H9 (cell line): ENCODE results near the gene RPL37. TPM values are rescaled to one million over a fixed set of nuclear protein-coding genes. Genes with fewer than 3 reads are reported as not detected.

Experiments used
- DNase-seq: peaks from one replicate; pipeline ENCODE4 v3.0.0-alpha.2; 2017
- H2AFZ ChIP-seq: one replicate; pipeline ENCODE4 v1.6.1; 2013; ENCODE audit warnings: mild to moderate bottlenecking, low read length, control low read depth, moderate library complexity
- H2AK5ac ChIP-seq: 2 replicates; pipeline ENCODE4 v1.6.1; 2013; ENCODE audit warnings: low read length, control low read depth, mixed read lengths; ENCODE audit not compliant: insufficient read length
- H2BK120ac ChIP-seq: one replicate; pipeline ENCODE4 v1.6.1; 2013; ENCODE audit warnings: low read depth, mild to moderate bottlenecking, low read length, control low read depth, inconsistent platforms; ENCODE audit not compliant: poor library complexity, severe bottlenecking
- H2BK12ac ChIP-seq: 2 replicates; pipeline ENCODE4 v1.6.1; 2013; ENCODE audit warnings: low read length, control low read depth, mixed read lengths, low read depth; ENCODE audit not compliant: insufficient read length
- H2BK15ac ChIP-seq: 2 replicates; pipeline ENCODE4 v1.6.1; 2013; ENCODE audit warnings: low read depth, low read length, control low read depth
- H2BK20ac ChIP-seq: one replicate; pipeline ENCODE4 v1.6.1; 2013; ENCODE audit warnings: low read depth, mild to moderate bottlenecking, low read length, control low read depth, inconsistent platforms; ENCODE audit not compliant: poor library complexity, severe bottlenecking
- H2BK5ac ChIP-seq: 2 replicates; pipeline ENCODE4 v1.6.1; 2013; ENCODE audit warnings: low read length, control low read depth, mixed read lengths; ENCODE audit not compliant: insufficient read length
- H3K14ac ChIP-seq: 2 replicates; pipeline ENCODE4 v1.6.1; 2013; ENCODE audit warnings: low read length, control low read depth; ENCODE audit not compliant: insufficient read depth
- H3K18ac ChIP-seq: 2 replicates; pipeline ENCODE4 v1.6.1; 2013; ENCODE audit warnings: low read depth, mild to moderate bottlenecking, mixed read lengths, low read length, control low read depth; ENCODE audit not compliant: insufficient read length
- H3K23ac ChIP-seq: 2 replicates; pipeline ENCODE4 v1.6.1; 2013; ENCODE audit warnings: low read length, control low read depth, mixed read lengths, low read depth; ENCODE audit not compliant: insufficient read length
- H3K23me2 ChIP-seq: 2 replicates; pipeline ENCODE4 v1.6.1; 2013; ENCODE audit warnings: low read depth, mild to moderate bottlenecking, mixed read lengths, low read length, control low read depth; ENCODE audit not compliant: insufficient read length, poor library complexity, severe bottlenecking
- H3K27ac ChIP-seq: 2 replicates; pipeline ENCODE4 v1.5.1; 2013; ENCODE audit warnings: low read length, control low read depth, mixed read lengths, low read depth; ENCODE audit not compliant: insufficient read length
- H3K27me3 ChIP-seq: 2 replicates; pipeline ENCODE4 v1.6.1; 2013; ENCODE audit warnings: low read length, control low read depth, inconsistent platforms; ENCODE audit not compliant: insufficient read depth
- H3K4ac ChIP-seq: 2 replicates; pipeline ENCODE4 v1.6.1; 2013; ENCODE audit warnings: low read depth, mild to moderate bottlenecking, control low read depth, inconsistent platforms, low read length, moderate library complexity
- H3K4me1 ChIP-seq: 2 replicates; pipeline ENCODE4 v1.6.1; 2013; ENCODE audit warnings: low read length, control low read depth, inconsistent platforms; ENCODE audit not compliant: insufficient read depth
- H3K4me2 ChIP-seq: 2 replicates; pipeline ENCODE4 v1.6.1; 2013; ENCODE audit warnings: low read length, control low read depth, mixed read lengths; ENCODE audit not compliant: insufficient read length, insufficient read depth
- H3K56ac ChIP-seq: 2 replicates; pipeline ENCODE4 v1.6.1; 2013; ENCODE audit warnings: low read depth, mild to moderate bottlenecking, mixed read lengths, low read length, control low read depth; ENCODE audit not compliant: insufficient read length
- H3K79me1 ChIP-seq: 2 replicates; pipeline ENCODE4 v1.6.1; 2013; ENCODE audit warnings: low read depth, mild to moderate bottlenecking, moderate library complexity, low read length, control low read depth, inconsistent platforms; ENCODE audit not compliant: insufficient read depth, poor library complexity, severe bottlenecking
- H3K79me2 ChIP-seq: 2 replicates; pipeline ENCODE4 v1.6.1; 2013; ENCODE audit warnings: low read length, control low read depth, inconsistent platforms; ENCODE audit not compliant: insufficient read depth
- H3K9ac ChIP-seq: 2 replicates; pipeline ENCODE4 v1.6.1; 2013; ENCODE audit warnings: low read length, control low read depth, mixed read lengths; ENCODE audit not compliant: insufficient read length; ENCODE audit errors: extremely low read depth
- H3K9me3 ChIP-seq: one replicate; pipeline ENCODE4 v1.6.1; 2013; ENCODE audit warnings: low read depth, low read length, inconsistent platforms; ENCODE audit not compliant: control insufficient read depth
- H3T11ph ChIP-seq: one replicate; pipeline ENCODE4 v1.6.1; 2013; ENCODE audit warnings: mild to moderate bottlenecking, low read length, control low read depth, inconsistent platforms
- H4K20me1 ChIP-seq: one replicate; pipeline ENCODE4 v1.6.1; 2013; ENCODE audit not compliant: control insufficient read depth, insufficient read length, insufficient read depth
- H4K5ac ChIP-seq: 2 replicates; pipeline ENCODE4 v1.6.1; 2013; ENCODE audit warnings: low read depth, mild to moderate bottlenecking, mixed read lengths, low read length, control low read depth; ENCODE audit not compliant: insufficient read length
- H4K8ac ChIP-seq: replicated peaks from 2 replicates; pipeline ENCODE4 v1.6.1; 2013; ENCODE audit warnings: low read length, control low read depth, mixed read lengths, low read depth; ENCODE audit not compliant: insufficient read length
- H4K91ac ChIP-seq: 2 replicates; pipeline ENCODE4 v1.6.1; 2013; ENCODE audit warnings: low read depth, mild to moderate bottlenecking, moderate library complexity, mixed read lengths, low read length, control low read depth; ENCODE audit not compliant: insufficient read length
- H3K27ac Mint-ChIP-seq, 3 experiments: 2 replicates in 2 of 3; 3 replicates in 1 of 3; pipeline ENCODE4 v1.8.0; 2020 to 2021; ENCODE audit warnings: mixed read lengths in 3 of 3, mild to moderate bottlenecking in 1 of 3, moderate library complexity in 1 of 3
- H3K27me3 Mint-ChIP-seq: 2 replicates; pipeline ENCODE4 v1.8.0; 2021; ENCODE audit warnings: low read depth, mild to moderate bottlenecking, moderate library complexity, mixed read lengths
- H3K36me3 Mint-ChIP-seq, 3 experiments: 2 replicates in 2 of 3; 3 replicates in 1 of 3; pipeline ENCODE4 v1.8.0; 2020 to 2021; ENCODE audit warnings: low read depth in 3 of 3, mixed read lengths in 3 of 3; ENCODE audit not compliant: insufficient read depth in 1 of 3
- H3K4me1 Mint-ChIP-seq, 2 experiments: 2 replicates each; pipeline ENCODE4 v1.8.0; 2020; ENCODE audit warnings: mixed read lengths in 2 of 2
- H3K4me3 Mint-ChIP-seq, 2 experiments: 2 replicates in 1 of 2; 3 replicates in 1 of 2; pipeline ENCODE4 v1.8.0; 2020 to 2021; ENCODE audit warnings: mild to moderate bottlenecking in 2 of 2, mixed read lengths in 2 of 2, moderate library complexity in 1 of 2
- H3K9me3 Mint-ChIP-seq, 2 experiments: 2 replicates in 1 of 2; 3 replicates in 1 of 2; pipeline ENCODE4 v1.8.0; 2020; ENCODE audit warnings: mild to moderate bottlenecking in 2 of 2, mixed read lengths in 2 of 2, moderate library complexity in 1 of 2
- CTCF ChIP-seq: fragments of 200-600 bp; sonication (generic); conservative IDR thresholded peaks from 3 replicates; pipeline ENCODE4 v1.8.0; 2021; ENCODE audit warnings: antibody characterized with exemption, mild to moderate bottlenecking
- WGBS: extraction: QIAGEN DNeasy Blood & Tissue Kit; methylation state at CpG from one replicate; pipeline ENCODE4 v1.1.7; 2013; ENCODE audit warnings: missing lambda C conversion rate, low lambda C conversion rate, mixed read lengths; ENCODE audit not compliant: insufficient read length; ENCODE audit errors: extremely low coverage; 5-methylcytosine and 5-hydroxymethylcytosine counted together
- total RNA-seq: library from RNA; stranded (reverse); gene quantifications from 2 replicates; pipeline ENCODE4 v1.2.1, GENCODE V29; 2021

RPL37 gene
- total RNA-seq, 1 experiment from 2014 or later, result 1,735 TPM

GRCh38 chr5:40833712-40834229 is 1.3 kb downstream of the RPL37 start:
- H3K79me2 ChIP-seq, result peaks cover 13% of the 10 kb centered on the region; the same call in 1 of the 2 replicates
- no peak overlapping the region for H4K8ac ChIP-seq
- no peak overlapping the region for H3K4ac ChIP-seq
- no peak overlapping the region for H2BK20ac ChIP-seq
- no peaks in the 10 kb centered on the region for H4K20me1 ChIP-seq
- H3K27ac Mint-ChIP-seq, result peak overlapping the region; percentile 100; a peak in 6 of 7 replicates
- no CpG with 5 or more reads among the region's 13 CpGs for WGBS
- H3K56ac ChIP-seq, result no peak overlapping the region
- TF ChIP-seq CTCF, result no peak
- no peak overlapping the region for H3T11ph ChIP-seq
- peak overlapping the region; percentile 91 for H3K4me2 ChIP-seq
- peaks cover 59 to 64% (median 63%) of the 10 kb centered on the region in 3 experiments for H3K36me3 Mint-ChIP-seq
- no peak overlapping the region for H2AK5ac ChIP-seq
- H3K27ac ChIP-seq, result peak overlapping the region; percentile 96
- H4K91ac ChIP-seq, result no peak overlapping the region
- no peak overlapping the region for H2AFZ ChIP-seq
- no peak overlapping the region for H2BK12ac ChIP-seq
- no peak for DNase-seq
- no peaks in the 10 kb centered on the region for H3K27me3 Mint-ChIP-seq
- H3K18ac ChIP-seq, result no peak overlapping the region
- H3K79me1 ChIP-seq, result no peaks in the 10 kb centered on the region
- H3K27me3 ChIP-seq, result no peaks in the 10 kb centered on the region
- no peak overlapping the region for H4K5ac ChIP-seq
- no peak overlapping the region for H2BK15ac ChIP-seq
- peaks cover 25% of the 10 kb centered on the region for H3K23me2 ChIP-seq
- no peak overlapping the region for H3K23ac ChIP-seq
- no peaks in the 10 kb centered on the region for H3K4me1 ChIP-seq
- H2BK120ac ChIP-seq, result no peak overlapping the region
- peaks cover 28 to 58% of the 10 kb centered on the region in 2 experiments for H3K4me1 Mint-ChIP-seq
- no peak overlapping the region for H3K14ac ChIP-seq
- H3K9ac ChIP-seq, result peak overlapping the region; percentile 100
- H3K9me3 Mint-ChIP-seq, result peaks cover 3 to 6% of the 10 kb centered on the region in 2 experiments; a peak in 2 of 5 replicates
- H3K4me3 Mint-ChIP-seq, result peak overlapping the region; percentile 100
- H2BK5ac ChIP-seq, result no peak overlapping the region
- H3K9me3 ChIP-seq, result no peaks in the 10 kb centered on the region
